ENCODE results near the gene FOXP2. TPM values are rescaled to one million over a fixed set of nuclear protein-coding genes. Genes with fewer than 3 reads are reported as not detected.

Gene FOXP2
- total and polyA plus RNA-seq, 2 donors (not counting 3 experiments of a cell fraction or from before 2014, with no cell fraction given): 0.37 to 2.7 TPM

GRCh38 chr7:114412548-114412947, 2.1 kb upstream of the FOXP2 start:
- TF ChIP-seq JUN (IDR thresholded peaks at IDR 0.05; ENCODE audit: borderline replicate concordance, insufficient read depth, insufficient read length, low read depth) (no peak), EZH2 (IDR thresholded peaks at IDR 0.05; ENCODE audit: borderline replicate concordance, low read depth, low read length, severe bottlenecking) (no peak), CTCF (IDR thresholded peaks at IDR 0.05; ENCODE audit: extremely low read depth in 1 of 2, insufficient read depth in 1 of 2, low read depth in 1 of 2, low read length in 2 of 2) (no peak), GATA2 (IDR thresholded peaks at IDR 0.05; ENCODE audit: insufficient read depth, insufficient read length, low read depth, low read length) (no peak), MYC (IDR thresholded peaks at IDR 0.05; ENCODE audit: low read depth, low read length) (no peak), FOS (IDR thresholded peaks at IDR 0.05; ENCODE audit: borderline replicate concordance, insufficient read depth, low read length) (no peak), POLR2A (IDR thresholded peaks at IDR 0.05; ENCODE audit: low read depth, low read length) (no peak), POLR2AphosphoS5 (IDR thresholded peaks at IDR 0.05; ENCODE audit: insufficient read depth, low read depth, low read length) (no peak)
- TF ChIP-seq, protein P1, sequence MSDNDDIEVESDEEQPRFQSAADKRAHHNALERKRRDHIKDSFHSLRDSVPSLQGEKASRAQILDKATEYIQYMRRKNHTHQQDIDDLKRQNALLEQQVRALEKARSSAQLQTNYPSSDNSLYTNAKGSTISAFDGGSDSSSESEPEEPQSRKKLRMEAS (IDR thresholded peaks at IDR 0.05; ENCODE audit: insufficient read depth, insufficient read length): no peak
- H3K4me2 ChIP-seq (ENCODE audit: insufficient read depth, low read length): no peak overlapping the region
- no peak overlapping the region for H3K4me3 ChIP-seq (replicated peaks in 1 of 3; ENCODE audit: insufficient read depth in 1 of 3, low read depth in 1 of 3, low read length in 3 of 3)
- peaks cover 2% of the 10 kb centered on the region in 2 experiments for H3K27me3 ChIP-seq (ENCODE audit: control insufficient read depth in 2 of 2, insufficient read depth in 2 of 2, low read length in 2 of 2)
- no peak overlapping the region for H3K9ac ChIP-seq (replicated peaks; ENCODE audit: extremely low read depth, insufficient read depth, low read length)
- intact Hi-C loops (cut with micrococcal nuclease): loop anchor here (5.0 kb wide), 1 partner anchor 640 kb away; no protein-coding TSS in a partner anchor
- H4K20me1 ChIP-seq (replicated peaks; ENCODE audit: control insufficient read depth, extremely low read depth, insufficient read depth, low read length): no peaks in the 10 kb centered on the region
- DNase-seq (ENCODE audit: low read depth, low spot score): no peak
- ChIA-PET CTCF (interaction anchor here (1.4 kb wide), 1 partner anchor 102 kb away, joined by 3 read pairs; no protein-coding TSS in a partner anchor), POLR2A (no interaction called here)
- no peak overlapping the region for H3K27ac ChIP-seq (ENCODE audit: insufficient read depth, low read depth, low read length)
- no peaks in the 10 kb centered on the region for H3K36me3 ChIP-seq (ENCODE audit: control insufficient read depth in 2 of 2, extremely low read depth in 1 of 2, insufficient read depth in 2 of 2, low read length in 2 of 2)
- BruUV-seq (replicated peaks): no TSS peak
- no peaks in the 10 kb centered on the region for H3K79me2 ChIP-seq (ENCODE audit: control insufficient read depth, insufficient read depth, low read length)
- H3K4me1 ChIP-seq (ENCODE audit: control insufficient read depth, extremely low read depth, insufficient read depth, low read length): no peaks in the 10 kb centered on the region
- dilution Hi-C loops (cut with MboI; ENCODE audit: extremely low pct_ligation_motif_present, low sequenced_read_pairs): no loop called here
- no peaks in the 10 kb centered on the region for H3K9me1 ChIP-seq (replicated peaks; ENCODE audit: control insufficient read depth, extremely low read depth, insufficient read depth, low read length)
- no peak for FAIRE-seq
- no peak overlapping the region for H2AFZ ChIP-seq (ENCODE audit: low read depth, low read length)
- no peaks in the 10 kb centered on the region for H3K9me3 ChIP-seq (replicated peaks; ENCODE audit: control insufficient read depth, insufficient read depth, low read length)

Measured in endothelial cell of umbilical vein (primary cell).